Breast epithelium (tissue), 4 donors: ENCODE measurements around the gene EDNRB. TPM values are rescaled to one million over a fixed set of nuclear protein-coding genes. Genes with fewer than 3 reads are reported as not detected.

Experiments used
- DNase-seq, 2 donors: peaks; one replicate each; pipeline ENCODE4 v3.0.0-alpha.2; 2019; ENCODE audit warnings: low spot score in 2 of 2
- H3K27ac ChIP-seq, 2 donors: fragments of 200-600 bp; sonication (generic) in 1 of 2; one replicate each; pipeline ENCODE4 v1.5.1; 2016 to 2019; ENCODE audit warnings: mild to moderate bottlenecking in 1 of 2
- H3K27me3 ChIP-seq, 2 donors: fragments of 200-600 bp; sonication (generic) in 1 of 2; one replicate each; pipeline versions ENCODE4 v1.5.1 to v1.6.0; 2017 to 2019; ENCODE audit warnings: control low read depth in 1 of 2, mild to moderate bottlenecking in 1 of 2
- H3K36me3 ChIP-seq: fragments of 200-600 bp; one replicate; pipeline ENCODE4 v1.5.1; 2019
- H3K4me1 ChIP-seq, 2 donors: fragments of 200-600 bp; sonication (generic); one replicate each; pipeline ENCODE4 v1.5.1; 2016 to 2019; ENCODE audit warnings: control low read depth in 1 of 2
- H3K4me3 ChIP-seq, 3 donors: fragments of 200-600 bp; sonication (generic); 1 replicate in 2 of 3; 2 replicates in 1 of 3; pipeline ENCODE4 v1.5.1; 2016 to 2019; ENCODE audit warnings: mild to moderate bottlenecking in 3 of 3, moderate library complexity in 2 of 3
- H3K9me3 ChIP-seq, 2 donors: fragments of 200-600 bp; sonication (generic) in 1 of 2; one replicate each; pipeline ENCODE4 v1.5.1; 2016 to 2019; ENCODE audit warnings: control low read depth in 1 of 2
- POLR2A ChIP-seq: fragments of 450-650 bp; IDR thresholded peaks from one replicate; pipeline ENCODE4 v1.6.1; 2016; ENCODE audit warnings: antibody characterized with exemption, mild to moderate bottlenecking, moderate library complexity
- POLR2AphosphoS5 ChIP-seq, 3 donors: sonication (generic); formaldehyde crosslinking; IDR thresholded peaks; one replicate each; pipeline ENCODE4 v1.6.1; 2017; ENCODE audit warnings: antibody characterized with exemption in 3 of 3
- intact Hi-C: fragments of 100-400 bp; cut with DNase I; formaldehyde crosslinking; loops from one replicate; pipeline ENCODE4 v1.15.1; 2023; ENCODE audit warnings: low total_unique reads
- total RNA-seq, 3 donors: library from RNA; depleted of rRNA; stranded (reverse); fragments of >200 nt; gene quantifications; one replicate each; pipeline ENCODE4 v1.1.0, GENCODE V29; 2016
- TF ChIP-seq, protein P1 (sequence below), 3 donors: fragments of 450-650 bp; IDR thresholded peaks; one replicate each; pipeline ENCODE4 v1.5.1; 2016 to 2017; ENCODE audit warnings: antibody characterized with exemption in 3 of 3, mild to moderate bottlenecking in 3 of 3, moderate library complexity in 3 of 3

The EDNRB gene
- total RNA-seq, 3 donors from 2014 or later = 22.8 to 116 (median 106) TPM

DNA sequence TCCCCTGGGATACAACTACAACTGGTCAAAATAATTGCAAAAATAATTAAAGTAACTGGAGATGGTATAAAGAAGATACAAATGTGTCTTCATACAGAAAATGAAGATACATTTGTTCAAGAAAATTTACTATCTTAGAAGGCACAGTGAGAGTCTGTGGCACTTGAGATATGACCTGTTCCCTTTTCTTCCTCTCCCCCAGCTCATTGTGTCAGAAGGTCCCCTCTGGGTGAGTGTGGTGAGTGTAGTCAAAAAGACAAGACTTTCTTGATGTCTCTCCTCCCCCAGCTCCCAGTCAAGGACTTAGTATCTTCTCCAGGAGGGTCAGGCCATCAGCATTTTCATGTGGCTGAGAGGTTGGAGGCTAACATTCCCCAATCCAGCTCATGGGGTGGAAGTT is 51.7 kb downstream of the EDNRB start:
- H3K27ac ChIP-seq = no peak overlapping the region
- H3K36me3 ChIP-seq = no peaks in the 10 kb centered on the region
- no peak for TF ChIP-seq POLR2A
- no peak for DNase-seq
- no peak overlapping the region for H3K4me3 ChIP-seq
- H3K9me3 ChIP-seq = no peaks in the 10 kb centered on the region
- H3K27me3 ChIP-seq = no peaks in the 10 kb centered on the region
- intact Hi-C loops = no loop called here
- H3K4me1 ChIP-seq = no peaks in the 10 kb centered on the region

- TF ChIP-seq, protein P1, sequence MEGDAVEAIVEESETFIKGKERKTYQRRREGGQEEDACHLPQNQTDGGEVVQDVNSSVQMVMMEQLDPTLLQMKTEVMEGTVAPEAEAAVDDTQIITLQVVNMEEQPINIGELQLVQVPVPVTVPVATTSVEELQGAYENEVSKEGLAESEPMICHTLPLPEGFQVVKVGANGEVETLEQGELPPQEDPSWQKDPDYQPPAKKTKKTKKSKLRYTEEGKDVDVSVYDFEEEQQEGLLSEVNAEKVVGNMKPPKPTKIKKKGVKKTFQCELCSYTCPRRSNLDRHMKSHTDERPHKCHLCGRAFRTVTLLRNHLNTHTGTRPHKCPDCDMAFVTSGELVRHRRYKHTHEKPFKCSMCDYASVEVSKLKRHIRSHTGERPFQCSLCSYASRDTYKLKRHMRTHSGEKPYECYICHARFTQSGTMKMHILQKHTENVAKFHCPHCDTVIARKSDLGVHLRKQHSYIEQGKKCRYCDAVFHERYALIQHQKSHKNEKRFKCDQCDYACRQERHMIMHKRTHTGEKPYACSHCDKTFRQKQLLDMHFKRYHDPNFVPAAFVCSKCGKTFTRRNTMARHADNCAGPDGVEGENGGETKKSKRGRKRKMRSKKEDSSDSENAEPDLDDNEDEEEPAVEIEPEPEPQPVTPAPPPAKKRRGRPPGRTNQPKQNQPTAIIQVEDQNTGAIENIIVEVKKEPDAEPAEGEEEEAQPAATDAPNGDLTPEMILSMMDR (IDR thresholded peaks at IDR 0.05) = no peak
- no peak for TF ChIP-seq POLR2AphosphoS5 (IDR thresholded peaks at IDR 0.05)
- no peak for TF ChIP-seq POLR2A
- intact Hi-C loops = no loop called here
Measured at GRCh38 chr13:77865622-77866021, 53.0 kb downstream of the EDNRB start.

GRCh38 chr13:77863144-77863543 is 55.5 kb downstream of the EDNRB start:
- Histone ChIP-seq H3K27ac (no peak overlapping the region), H3K9me3 (no peaks in the 10 kb centered on the region), H3K27me3 (no peaks in the 10 kb centered on the region), H3K4me3 (no peak overlapping the region), H3K36me3 (no peaks in the 10 kb centered on the region), H3K4me1 (no peaks in the 10 kb centered on the region)
- intact Hi-C loops = no loop called here
- no peak for TF ChIP-seq POLR2AphosphoS5 (IDR thresholded peaks at IDR 0.05)
- no peak for TF ChIP-seq POLR2A
- TF ChIP-seq, protein P1 (IDR thresholded peaks at IDR 0.05) = no peak
- no peak for DNase-seq

More at GRCh38 chr13:77865622-77866021, 53.0 kb downstream of the EDNRB start:
- DNase-seq = no peak
- Histone ChIP-seq H3K4me1 (no peaks in the 10 kb centered on the region), H3K27ac (no peak overlapping the region), H3K4me3 (no peak overlapping the region), H3K9me3 (no peaks in the 10 kb centered on the region), H3K36me3 (no peaks in the 10 kb centered on the region), H3K27me3 (no peaks in the 10 kb centered on the region)

DNA sequence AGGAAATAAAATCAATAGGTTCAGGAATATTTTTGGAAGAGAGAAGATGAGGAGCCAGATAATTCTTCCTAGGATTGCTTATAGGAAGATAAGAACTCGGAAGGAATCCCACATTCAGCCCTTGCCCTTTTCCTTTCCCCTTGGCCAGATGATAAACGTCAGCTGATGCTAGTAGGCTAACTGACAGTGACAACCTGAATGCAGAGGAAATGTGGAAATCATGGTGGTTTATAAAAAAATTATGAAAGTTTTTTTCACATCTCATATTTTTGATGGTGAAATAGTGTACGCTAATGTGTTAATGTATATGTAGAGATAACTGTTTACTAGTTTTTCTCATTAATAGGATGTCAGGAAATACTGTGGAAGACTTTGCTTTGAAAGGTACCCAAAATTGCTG is 56.9 kb downstream of the EDNRB start:
- Histone ChIP-seq H3K9me3 (no peaks in the 10 kb centered on the region), H3K27me3 (no peaks in the 10 kb centered on the region), H3K27ac (no peak overlapping the region), H3K36me3 (no peaks in the 10 kb centered on the region), H3K4me1 (no peaks in the 10 kb centered on the region), H3K4me3 (no peak overlapping the region)
- TF ChIP-seq, protein P1 (IDR thresholded peaks at IDR 0.05) = no peak
- TF ChIP-seq POLR2A (no peak), POLR2AphosphoS5 (IDR thresholded peaks at IDR 0.05) (no peak)
- no peak for DNase-seq
- intact Hi-C loops = no loop called here

DNA sequence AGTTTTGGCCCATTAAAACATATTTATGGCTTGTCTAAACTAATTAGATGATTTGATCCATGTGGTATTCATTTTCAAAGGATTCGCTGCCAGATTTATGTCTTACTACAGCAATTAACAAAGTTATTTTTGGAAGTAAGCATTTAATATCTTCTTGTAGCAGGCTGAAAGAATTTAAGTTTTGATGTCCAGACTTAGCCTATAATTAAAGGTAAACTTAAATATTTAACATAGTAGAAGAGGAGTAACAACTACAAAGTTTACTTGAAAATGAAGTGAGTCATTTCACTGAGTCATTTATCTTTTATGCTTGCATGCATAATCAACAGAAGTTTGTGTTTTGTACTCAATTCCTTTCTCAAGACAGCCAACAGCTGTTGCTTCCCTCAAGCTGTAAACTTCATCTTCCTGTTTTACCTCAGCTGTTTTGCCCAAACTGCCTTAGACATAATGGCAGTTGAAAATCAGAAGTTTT is 58.1 kb downstream of the EDNRB start:
- H3K9me3 ChIP-seq = no peaks in the 10 kb centered on the region
- DNase-seq = no peak
- H3K27ac ChIP-seq = peak overlapping the region in 1 of 2 donors; percentile 38
- H3K27me3 ChIP-seq = no peaks in the 10 kb centered on the region
- no peaks in the 10 kb centered on the region for H3K36me3 ChIP-seq
- intact Hi-C loops = no loop called here
- TF ChIP-seq POLR2A (no peak), POLR2AphosphoS5 (IDR thresholded peaks at IDR 0.05) (no peak)
- TF ChIP-seq, protein P1 (IDR thresholded peaks at IDR 0.05) = no peak
- H3K4me1 ChIP-seq = no peaks in the 10 kb centered on the region
- no peak overlapping the region for H3K4me3 ChIP-seq

GRCh38 chr13:77859450-77859849 is 59.2 kb downstream of the EDNRB start:
- Histone ChIP-seq H3K4me1 (no peaks in the 10 kb centered on the region), H3K27ac (peak overlapping the region in 1 of 2 donors; percentile 13), H3K9me3 (no peaks in the 10 kb centered on the region), H3K27me3 (no peaks in the 10 kb centered on the region), H3K4me3 (no peak overlapping the region), H3K36me3 (no peaks in the 10 kb centered on the region)
- TF ChIP-seq POLR2AphosphoS5 (IDR thresholded peaks at IDR 0.05) = no peak
- TF ChIP-seq, protein P1 (IDR thresholded peaks at IDR 0.05) = no peak
- TF ChIP-seq POLR2A = no peak
- no peak for DNase-seq
- intact Hi-C loops = no loop called here
